Measurements from ENCODE around the gene MACIR. TPM values are rescaled to one million over a fixed set of nuclear protein-coding genes. Genes with fewer than 3 reads are reported as not detected.
"Not testable (repeated sequence)": the region's sequence is repeated elsewhere in the genome, so short reads cannot be mapped to it uniquely, and the experiment has no call there.

Gene MACIR, protein sequence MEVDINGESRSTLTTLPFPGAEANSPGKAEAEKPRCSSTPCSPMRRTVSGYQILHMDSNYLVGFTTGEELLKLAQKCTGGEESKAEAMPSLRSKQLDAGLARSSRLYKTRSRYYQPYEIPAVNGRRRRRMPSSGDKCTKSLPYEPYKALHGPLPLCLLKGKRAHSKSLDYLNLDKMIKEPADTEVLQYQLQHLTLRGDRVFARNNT
- total RNA-seq (2014; rRNA removed; shearing (Covaris generic)), result 12.0 and 14.5 TPM in 2 replicates

DNA sequence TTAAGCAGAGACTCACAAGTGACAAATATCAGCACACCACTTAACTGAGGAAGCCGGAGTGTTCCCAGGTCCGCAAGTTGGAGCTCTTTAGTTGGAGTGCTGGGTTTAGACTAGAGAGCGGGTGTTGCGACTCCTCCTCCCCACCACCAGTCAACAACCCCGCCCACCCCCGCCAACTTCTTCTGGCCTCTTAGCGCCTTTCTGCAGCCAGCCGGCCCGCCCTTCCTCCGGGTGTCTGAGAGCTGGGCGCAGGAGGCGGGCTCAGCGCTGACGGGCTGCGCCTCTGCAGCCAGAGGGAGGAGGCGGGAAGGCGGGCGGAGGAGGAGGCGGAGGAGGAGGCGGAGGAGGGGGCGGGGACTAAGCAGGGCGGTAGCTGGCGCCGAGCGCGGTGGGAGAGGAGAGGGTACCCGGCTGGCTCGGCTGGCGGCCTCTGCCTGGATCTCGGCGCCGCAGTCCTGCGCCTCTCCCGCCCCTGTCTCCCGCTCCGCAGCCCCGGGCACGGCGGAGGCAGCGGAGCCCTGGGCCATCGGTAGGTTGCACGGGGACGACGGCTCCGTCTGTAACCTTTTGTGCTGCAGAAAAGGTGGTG lies at the start of gene MACIR:
Gene MACIR, plus strand, starts transcription at position 396 of the 589 bp plus-strand sequence. CDS start 17,157 bp downstream, outside the sequence.
- DNase-seq (ENCODE audit: low read depth), result peak; percentile 97

DNA sequence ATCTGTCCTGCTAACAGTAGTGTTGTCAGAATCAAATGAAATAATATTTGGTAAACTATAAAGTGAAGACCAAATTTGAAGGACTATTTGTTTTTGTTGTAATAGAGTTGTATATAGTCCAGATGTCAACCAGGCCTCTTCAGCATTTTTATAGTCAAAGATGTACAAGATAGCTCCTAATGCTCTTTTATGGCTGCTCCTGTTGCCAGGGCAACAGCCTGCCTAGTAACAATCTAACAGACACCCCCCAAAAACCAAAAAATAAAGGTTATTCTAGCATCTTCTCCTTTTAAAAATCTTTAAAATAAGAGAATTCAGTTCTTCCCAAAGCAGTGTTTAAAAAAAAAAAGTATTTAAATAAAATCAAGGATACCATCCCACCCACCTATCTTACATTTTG lies 49.5 kb upstream of the MACIR start:
- no peak for DNase-seq (ENCODE audit: low read depth)

DNA sequence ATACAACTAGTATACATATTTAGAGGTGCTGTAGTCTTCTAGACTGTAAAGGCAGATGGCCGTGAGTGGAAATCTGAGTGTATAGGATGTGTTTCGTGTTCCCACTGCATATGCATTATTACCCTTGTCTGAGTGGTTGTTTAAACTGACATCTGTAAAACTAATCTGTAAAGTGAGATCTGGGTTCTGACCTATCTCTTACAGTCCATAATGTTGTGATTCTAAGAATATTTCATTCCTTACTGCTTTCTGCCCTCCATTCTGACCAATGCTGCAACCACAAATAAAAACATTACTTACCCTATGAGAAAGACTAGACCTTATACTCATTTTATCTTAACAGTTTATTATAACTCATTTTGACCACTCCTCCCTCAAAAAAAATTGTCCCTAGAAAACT lies 47.6 kb upstream of the MACIR start:
- DNase-seq (ENCODE audit: low read depth), result no peak

DNA sequence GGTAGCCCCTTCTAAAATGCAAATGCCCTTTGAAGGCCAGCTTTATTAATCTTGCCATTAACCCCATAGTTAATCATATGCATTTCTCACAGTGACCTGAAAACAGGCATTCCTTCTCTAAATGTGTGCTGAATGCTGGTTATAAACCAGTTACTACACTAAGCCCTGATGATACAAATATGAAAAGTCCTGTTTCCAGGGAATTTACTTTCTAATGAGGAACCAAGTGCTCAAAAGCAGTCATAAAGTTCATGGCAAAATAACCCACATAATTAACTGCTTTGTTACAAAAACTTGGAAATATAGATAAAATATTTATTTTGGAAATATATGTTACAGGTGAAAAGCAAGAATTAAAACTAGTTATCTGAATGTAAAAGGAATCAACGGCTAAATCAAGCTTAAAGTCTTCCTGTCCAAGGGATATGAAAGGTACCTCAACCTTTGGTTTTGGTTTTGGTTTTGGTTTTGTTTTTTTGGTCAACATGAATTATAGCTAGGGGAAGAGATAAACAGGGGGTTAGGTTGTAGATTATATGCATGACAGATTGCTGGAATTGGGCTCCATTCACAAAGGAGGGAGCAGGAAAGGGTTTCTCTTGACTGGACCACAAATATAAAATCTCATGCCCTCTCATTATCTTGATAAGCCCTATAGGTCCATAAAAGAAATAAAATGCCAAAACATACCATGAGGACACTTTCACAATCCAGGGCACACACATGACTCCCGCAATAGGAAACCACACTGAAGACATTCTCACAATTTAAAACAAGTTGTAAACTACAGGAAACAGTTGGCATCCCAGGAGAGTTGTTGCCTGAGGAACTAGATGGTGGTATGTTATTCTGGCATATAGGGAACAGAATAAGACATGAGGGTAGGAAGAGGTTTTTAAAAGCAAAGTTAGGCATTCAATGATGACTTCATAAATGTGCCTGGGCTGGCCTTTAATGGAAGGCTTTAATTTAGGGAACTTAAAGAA lies 46.7 kb upstream of the MACIR start:
- DNase-seq (ENCODE audit: low read depth), result no peak

DNA sequence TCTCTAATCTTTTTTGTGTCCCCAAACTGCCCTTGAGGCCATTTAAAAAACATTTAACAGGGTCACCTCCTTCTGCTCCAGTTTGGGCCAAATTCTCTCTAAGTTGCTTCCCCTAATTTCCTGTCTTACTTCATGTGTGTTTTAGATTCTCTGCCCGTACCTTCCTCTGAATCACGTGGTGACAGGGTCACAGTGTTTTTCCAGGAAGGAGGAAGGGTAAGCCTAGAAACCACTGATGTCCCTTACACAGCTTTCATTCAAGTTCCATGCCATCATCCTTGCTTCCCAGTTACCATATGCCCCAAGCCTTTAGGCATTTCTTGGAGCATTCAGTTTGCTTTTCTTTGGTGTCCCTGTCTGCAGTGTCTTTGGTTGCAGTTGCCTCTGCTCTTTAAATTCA lies 42.4 kb upstream of the MACIR start:
- DNase-seq (ENCODE audit: low read depth), result peak; percentile 17

DNA sequence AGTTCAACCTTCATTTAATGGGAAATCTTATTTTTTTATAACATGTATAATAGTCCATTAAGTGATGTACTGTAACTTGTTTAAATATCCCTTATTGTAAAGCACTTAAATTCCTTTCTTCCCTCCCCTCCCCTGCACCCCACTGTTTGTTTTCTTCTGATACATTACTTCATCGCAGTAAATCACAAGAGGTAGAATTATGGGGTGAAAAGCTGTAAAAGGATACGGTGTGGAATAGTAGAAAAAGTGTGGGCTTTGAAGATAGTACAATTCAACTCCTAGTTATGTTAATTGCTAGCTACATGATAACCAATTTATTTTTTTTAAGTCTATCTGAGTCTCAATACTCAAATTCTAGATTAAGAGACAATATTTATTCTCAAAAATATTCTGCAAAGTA lies 41.9 kb upstream of the MACIR start:
- no peak for DNase-seq (ENCODE audit: low read depth)

DNA sequence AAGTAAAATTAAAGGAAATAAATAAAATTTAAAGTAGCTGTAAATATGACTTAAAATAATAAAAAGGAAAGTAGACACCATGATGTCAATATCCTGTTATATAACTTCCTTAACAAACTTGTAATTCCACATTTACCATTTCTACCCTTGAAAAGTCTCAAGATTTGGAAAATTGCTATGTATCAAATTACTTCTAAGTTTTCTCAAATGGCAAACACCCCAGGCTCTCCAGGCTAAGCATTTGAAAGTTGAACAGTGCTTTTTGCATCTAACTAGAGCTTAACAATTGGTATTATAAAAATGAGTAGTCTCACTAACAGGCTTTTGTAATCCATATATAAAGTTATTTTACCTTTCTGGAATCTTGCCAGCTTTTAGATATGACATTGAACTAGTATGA lies 41.5 kb upstream of the MACIR start:
- DNase-seq (ENCODE audit: low read depth), result no peak

DNA sequence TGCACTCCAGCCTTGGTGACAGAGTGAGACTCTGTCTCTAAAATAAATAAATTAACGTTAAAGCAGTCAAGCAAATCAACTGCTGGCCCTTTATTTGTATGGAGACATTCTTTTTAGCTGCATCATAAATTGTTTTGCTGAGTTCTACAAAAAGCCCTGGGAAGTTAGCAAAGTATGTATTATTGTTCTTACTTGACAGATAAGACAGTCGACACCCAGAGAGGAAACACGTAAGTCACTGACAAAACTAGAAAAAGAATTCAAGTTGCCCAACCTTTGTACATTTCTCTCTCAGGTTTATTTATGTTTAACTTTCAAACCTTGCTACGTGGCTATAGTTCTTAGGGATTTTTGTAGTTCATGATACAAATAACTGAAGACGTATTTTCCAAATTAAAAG lies 40.4 kb upstream of the MACIR start:
- no peak for DNase-seq (ENCODE audit: low read depth)

DNA sequence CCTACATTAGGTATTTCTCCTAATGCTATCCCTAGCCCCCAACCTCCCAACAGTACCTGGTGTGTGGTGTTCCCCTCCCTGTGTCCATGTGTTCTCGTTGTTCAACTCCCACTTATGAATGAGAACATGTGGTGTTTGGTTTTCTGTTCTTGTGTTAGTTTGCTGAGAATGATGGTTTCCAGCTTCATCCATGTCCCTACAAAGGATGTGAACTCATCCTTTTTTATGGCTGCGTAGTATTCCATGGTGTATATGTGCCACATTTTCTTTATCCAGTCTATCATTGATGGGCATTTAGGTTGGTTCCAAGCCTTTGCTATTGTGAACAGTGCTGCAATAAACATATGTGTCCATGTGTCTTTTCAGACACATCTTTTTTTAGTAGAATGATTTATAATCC lies 39.5 kb upstream of the MACIR start:
- DNase-seq (ENCODE audit: low read depth), result not testable (repeated sequence)

DNA sequence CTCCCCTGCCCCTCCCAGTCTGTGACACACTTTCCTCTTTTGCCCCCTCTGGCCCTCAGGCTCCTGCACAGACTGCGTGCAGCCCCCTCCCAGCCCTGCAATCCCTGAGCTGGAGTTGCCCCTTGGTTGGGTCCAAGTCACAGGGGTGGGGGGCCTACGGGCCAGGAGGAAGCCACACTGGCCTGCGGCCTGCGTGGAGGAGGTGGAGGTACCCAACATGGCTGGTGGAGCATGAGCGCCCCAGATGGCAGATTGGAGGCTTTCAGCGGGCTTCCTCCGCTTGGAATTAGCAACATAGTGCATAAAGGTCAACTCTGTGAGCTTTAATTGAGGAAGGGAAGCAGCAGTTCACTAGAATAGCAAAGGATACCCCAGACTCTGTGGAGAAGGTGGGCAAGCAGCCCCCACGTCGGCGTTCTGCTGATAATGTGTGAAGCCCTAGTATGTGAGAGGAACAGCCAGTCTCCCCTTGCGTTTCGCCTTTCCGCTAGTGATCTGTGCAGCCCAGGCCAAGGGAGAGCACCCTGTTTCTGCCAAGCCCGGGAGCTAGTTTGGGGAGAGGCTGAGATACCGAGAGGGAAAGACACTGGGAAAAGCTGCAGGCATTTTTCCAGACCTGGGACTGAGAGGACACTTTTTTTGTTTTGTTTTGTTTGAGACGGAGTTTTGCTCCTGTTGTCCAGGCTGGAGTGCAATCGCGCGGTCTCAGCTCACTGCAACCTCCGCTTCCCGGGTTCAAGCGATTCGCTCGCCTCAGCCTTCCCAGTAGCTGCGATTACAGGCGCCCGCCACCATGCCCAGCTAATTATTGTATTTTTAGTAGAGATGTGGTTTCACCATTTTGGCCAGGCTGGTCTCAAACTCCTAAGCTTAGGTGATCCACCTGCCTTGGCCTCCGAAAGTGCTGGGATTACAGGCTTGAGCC lies 35.3 kb upstream of the MACIR start:
- no peak for DNase-seq (ENCODE audit: low read depth)

DNA sequence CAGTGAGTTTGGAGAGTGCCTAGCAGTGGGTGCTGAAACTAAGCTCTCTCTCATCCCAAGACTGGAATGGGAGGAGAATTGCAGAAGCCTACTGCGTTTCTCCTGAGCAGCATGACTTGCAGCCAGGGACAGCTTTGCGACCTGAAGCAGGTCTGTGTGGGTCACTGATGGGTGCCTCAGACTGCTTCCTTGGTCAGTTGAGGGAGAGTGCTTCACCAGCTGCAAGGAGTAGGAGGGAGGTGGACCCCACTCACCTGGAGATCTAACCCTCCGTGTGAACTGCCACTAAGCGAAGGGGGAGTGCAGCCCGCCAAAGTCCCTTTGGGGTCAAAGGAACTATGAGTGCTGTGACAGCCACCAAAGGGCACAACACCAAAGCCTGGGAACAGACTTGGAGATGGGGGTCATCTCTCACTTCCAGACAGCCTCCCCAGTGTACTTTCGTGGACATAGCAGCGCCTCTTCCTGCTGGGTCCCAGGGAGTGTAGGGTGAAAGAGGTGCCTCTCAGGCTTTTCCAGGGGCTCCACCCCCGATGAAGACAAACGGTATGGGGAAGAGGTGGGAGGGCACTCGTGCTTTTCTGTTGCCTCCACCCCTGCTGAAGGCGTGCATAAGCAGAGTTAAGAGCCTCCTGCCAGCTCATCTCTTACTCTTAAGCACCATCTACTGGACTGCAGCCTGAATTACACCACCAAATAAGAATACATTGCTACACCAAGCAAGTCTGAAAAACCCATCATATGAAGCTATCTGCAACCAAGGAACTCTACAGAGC lies 34.3 kb upstream of the MACIR start:
- DNase-seq (ENCODE audit: low read depth), result peak; percentile 77

DNA sequence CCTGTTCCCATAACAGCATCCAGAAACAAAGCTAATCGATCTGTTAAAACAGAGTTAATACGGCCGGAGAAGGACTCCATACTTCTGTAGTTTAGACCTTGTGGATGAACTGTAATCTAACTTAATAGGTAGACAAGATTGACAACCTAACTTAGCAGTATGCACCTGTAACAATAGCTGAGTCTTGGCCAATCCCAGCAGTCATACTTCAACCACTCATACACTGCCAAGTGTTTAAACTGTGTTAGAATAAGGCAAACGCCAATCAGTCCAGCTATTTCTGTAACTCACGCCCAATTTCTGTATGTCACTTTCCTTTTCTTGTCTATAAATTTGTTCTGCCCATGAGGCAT lies 33.7 kb upstream of the MACIR start:
- DNase-seq (ENCODE audit: low read depth), result no peak

DNA sequence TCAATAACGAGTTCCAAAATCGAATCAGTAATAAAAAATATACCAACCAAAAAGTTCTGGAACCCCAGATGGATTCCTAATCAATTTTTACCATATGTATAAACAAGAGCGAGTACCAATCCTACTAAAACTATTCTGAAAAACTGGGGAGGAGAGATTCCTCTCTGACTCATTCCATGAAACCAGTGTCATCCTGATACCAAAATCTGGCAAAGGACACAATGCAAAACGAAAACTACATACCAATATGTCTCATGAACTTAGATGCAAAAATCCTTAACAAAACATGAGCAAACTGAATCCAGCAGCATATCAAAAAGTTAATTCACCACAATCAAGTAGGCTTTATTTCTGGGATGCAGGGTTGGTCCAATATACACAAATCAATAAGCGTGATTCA lies 30.5 kb upstream of the MACIR start:
- no peak for DNase-seq (ENCODE audit: low read depth)

DNA sequence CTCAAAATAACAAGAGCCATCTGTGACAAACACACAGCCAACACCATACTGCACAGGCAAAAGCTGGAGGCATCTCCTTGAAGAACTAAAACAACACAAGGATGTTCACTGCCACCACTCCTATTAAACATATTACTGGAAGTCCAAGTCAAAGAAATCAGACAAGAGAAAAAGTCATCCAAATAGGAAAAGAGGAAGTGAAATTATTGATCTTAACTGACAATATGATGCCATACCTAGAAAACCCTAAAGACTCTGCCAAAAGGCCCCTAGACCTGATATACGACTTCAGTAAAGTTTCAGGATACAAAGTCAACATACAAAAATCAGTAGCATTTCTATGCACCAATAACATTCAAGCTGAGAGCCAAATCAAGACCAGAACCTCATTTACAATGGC lies 30.0 kb upstream of the MACIR start:
- no peak for DNase-seq (ENCODE audit: low read depth)

DNA sequence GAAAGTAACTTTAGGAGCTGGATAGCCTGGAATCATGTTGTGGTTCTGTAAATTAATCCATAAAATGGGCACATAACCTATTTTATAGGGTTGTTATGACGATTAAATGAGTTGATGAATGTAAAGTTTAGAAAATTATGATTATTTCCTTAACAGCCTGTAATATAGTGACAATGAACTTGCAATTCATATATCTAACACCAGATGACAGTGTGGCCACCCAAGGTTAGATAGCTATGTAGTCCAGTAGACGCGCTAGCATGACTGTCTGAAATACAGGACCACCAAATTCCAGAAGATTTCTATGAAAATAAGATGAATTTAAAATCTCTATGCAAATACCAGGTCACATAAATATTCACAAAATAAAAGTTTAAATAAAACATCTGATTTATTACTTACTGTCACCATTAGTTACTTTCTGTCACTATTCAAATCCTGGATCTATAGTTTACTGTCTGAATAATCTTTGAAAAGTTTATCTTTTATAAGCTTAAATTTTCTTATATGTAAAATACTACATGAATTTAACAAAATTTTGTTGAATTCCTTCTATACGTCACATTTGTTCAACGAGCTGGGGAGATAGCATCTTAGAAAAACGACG lies 26.1 kb upstream of the MACIR start:
- peak; percentile 48 for DNase-seq (ENCODE audit: low read depth)

DNA sequence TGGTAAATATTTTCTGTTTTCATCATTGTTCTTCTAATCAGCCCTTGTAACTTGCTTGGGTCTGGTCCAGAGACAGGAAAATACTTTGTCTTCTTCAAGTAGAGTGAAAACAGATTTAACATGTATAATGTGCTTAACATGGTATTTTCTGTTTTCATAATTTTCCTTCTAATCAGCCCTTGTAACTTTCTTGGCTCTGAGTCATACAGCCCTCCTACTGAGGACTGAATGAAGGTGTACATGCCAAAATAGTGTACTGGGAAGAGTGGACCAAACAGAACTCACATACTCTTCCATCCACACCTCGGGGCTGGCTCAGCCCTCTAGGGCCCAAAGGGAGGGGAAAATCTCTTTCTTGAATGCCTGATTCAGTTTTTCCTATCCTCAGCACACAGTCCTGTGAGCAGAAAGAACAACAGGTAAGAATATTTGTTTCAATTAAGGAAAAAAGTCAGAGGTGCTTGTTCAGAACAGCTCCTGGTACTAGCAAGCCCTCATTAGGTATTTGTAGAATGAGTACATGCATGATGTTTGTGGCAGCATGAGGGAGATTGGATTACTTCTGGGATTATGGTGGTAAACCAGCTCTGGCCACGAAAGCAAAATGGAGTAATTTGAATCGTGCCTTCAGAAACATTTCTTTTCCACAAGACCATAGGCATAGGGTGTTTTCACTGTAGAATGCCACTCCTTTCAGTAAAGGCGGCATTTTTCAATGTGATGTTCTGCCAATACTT lies 24.2 kb upstream of the MACIR start:
- no peak for DNase-seq (ENCODE audit: low read depth)

DNA sequence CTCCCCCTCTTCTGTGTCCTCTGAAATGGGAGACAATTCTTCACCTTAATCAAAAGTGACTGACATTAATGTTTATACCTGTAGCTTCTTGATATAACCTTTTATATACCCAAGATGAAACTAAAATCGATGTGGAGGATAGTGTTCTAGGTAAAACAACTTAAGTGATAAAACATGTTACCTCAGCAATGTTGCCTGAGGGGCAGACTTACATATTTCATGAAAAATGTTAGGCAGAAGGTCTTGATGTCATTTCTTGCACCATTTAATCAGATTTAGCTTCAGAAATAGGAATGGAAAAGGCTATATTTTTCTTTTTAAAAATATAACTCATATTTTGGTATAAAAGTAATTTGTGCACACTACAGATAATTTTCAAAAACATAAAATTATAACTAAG lies 22.7 kb upstream of the MACIR start:
- DNase-seq (ENCODE audit: low read depth), result no peak

DNA sequence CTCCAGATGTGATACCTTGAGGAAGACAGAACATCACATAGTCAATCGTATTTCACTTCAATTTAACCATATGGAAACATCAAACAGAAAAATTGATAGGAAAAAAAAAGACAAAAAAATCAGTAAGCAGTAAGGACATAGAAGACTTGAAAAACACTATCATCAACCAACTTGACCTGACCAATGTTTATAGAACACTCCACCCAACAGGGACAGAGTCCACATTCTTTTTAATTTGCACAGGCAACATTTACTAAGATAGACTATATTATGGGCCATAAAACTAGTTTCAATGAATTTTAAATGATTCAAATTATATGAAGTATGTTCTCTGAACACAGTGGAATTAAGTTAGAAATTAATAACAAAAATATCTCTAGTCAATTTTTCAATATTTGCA lies 20.8 kb upstream of the MACIR start:
- DNase-seq (ENCODE audit: low read depth), result no peak

DNA sequence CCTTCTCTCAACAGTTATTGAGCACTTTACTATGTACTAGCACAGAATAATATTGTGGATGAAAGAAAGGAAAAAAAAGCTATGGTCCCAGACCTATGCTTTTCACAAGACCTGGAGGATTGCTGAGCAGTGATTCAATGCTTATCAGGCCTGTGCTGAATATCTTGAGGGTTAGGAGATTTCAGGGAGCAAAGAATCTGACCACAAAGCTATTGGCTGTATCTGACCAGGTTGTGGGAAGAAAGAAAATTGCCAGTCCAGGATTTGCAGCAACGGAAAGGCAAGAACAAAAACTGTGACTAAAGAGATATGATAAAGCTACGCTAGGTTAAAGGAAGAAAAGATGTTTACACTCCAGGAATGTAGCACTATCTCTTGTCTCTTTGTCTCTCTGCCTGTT lies 14.9 kb upstream of the MACIR start:
- no peak for DNase-seq (ENCODE audit: low read depth)

DNA sequence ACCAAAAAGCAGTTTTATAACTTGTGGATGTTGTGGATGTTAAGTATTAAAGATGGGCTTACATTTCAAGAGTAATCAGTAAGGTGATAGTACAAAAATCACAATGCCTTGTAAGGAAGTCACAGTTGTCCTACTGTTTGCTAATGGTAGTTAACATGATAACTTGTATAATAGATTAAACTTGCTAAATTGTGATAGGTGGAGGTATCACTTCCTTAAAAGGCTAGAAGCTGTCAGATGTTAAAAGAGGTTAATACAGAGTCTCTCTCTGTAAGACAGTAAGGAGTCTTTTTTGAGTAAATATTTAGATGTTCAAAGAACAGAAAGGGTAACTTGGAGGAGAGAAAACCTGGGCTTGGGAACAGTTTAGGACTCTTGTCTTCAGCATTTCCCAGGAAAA lies 14.2 kb upstream of the MACIR start:
- DNase-seq (ENCODE audit: low read depth), result no peak

Data from RPMI7951 (cell line).